Measurements from ENCODE around the gene KCNAB3.

KCNAB3 gene

DNA sequence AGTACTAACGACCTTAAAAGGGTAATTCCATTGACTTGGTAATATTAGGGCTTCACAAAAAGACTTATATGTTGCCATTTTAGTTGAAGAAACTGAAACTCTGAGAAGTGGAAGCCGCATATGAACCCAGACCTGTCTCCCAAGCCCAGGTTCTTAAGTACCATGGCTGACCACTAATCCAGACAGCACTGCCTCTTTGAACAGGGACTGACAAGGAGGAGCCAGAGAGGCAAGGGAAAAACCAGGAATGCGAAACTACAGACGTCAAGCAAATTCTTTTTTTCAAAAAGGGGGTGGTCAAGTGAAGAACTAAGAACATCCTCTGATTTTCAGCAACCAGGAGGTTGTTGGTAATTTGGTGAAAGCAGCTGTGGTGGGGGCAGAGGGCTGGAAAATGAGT, 56.6 kb downstream of the KCNAB3 start:
- no peak for DNase-seq

All from DMS53 (cell line).